OCI-LY3 (cell line): ENCODE measurements around the gene CRYBG1.

Experiments used
- H2AFZ ChIP-seq: fragments of 200-600, 300-600 bp; shearing (Covaris generic); 2 replicates; pipeline ENCODE4 v1.6.0; 2014; ENCODE audit warnings: antibody characterized with exemption, low read depth, low read length
- H3K27ac ChIP-seq: fragments of 200-600, 300-600 bp; sonication (generic); 2 replicates; pipeline ENCODE4 v1.5.1; 2014; ENCODE audit warnings: mild to moderate bottlenecking, low read length, moderate library complexity, mixed read lengths
- H3K27me3 ChIP-seq: fragments of 200-600, 300-600 bp; sonication (generic); 2 replicates; pipeline ENCODE4 v1.6.1; 2014; ENCODE audit warnings: low read depth, low read length, mixed read lengths
- H3K36me3 ChIP-seq: fragments of 200-600, 300-600 bp; sonication (generic); replicated peaks from 2 replicates; pipeline ENCODE3; 2014; ENCODE audit warnings: low read depth, low read length, mixed read lengths
- H3K4me1 ChIP-seq: fragments of 300-600, 200-600 bp; sonication (generic); 2 replicates; pipeline ENCODE4 v1.6.1; 2014; ENCODE audit warnings: low read length, mixed read lengths
- H3K4me2 ChIP-seq: fragments of 200-600, 300-600 bp; sonication (generic); 2 replicates; pipeline ENCODE4 v1.6.1; 2014; ENCODE audit warnings: low read length, mixed read lengths
- H3K4me3 ChIP-seq: fragments of 300-600, 200-600 bp; sonication (generic); 2 replicates; pipeline ENCODE4 v1.5.1; 2014; ENCODE audit warnings: antibody characterized with exemption, mild to moderate bottlenecking, low read length, moderate library complexity
- H3K79me2 ChIP-seq: fragments of 300-600, 200-600 bp; shearing (Covaris generic); 2 replicates; pipeline ENCODE4 v1.6.1; 2014; ENCODE audit warnings: mild to moderate bottlenecking, low read length, mixed read lengths
- H3K9ac ChIP-seq: fragments of 300-600, 200-600 bp; shearing (Covaris generic); 2 replicates; pipeline ENCODE4 v1.6.0; 2014; ENCODE audit warnings: mild to moderate bottlenecking, low read length, moderate library complexity
- H3K9me3 ChIP-seq: fragments of 200-600, 300-600 bp; shearing (Covaris generic); 2 replicates; pipeline ENCODE4 v1.6.1; 2014; ENCODE audit warnings: low read length, mixed read lengths; ENCODE audit not compliant: insufficient read depth
- H4K20me1 ChIP-seq: fragments of 200-600, 300-600 bp; sonication (generic); 2 replicates; pipeline ENCODE4 v1.6.1; 2016; ENCODE audit warnings: low read length, mixed read lengths; ENCODE audit not compliant: insufficient read depth
- EZH2phosphoT487 ChIP-seq: fragments of 200-600 bp; shearing (Covaris generic); IDR thresholded peaks from 2 replicates; pipeline ENCODE4 v1.6.1; 2018; ENCODE audit warnings: antibody characterized with exemption, mixed run types, low read depth
- TF ChIP-seq, protein P1 (sequence below): fragments of 200-600, 300-600 bp; sonication (generic); IDR thresholded peaks from 2 replicates; pipeline ENCODE4 v1.5.1; 2014; ENCODE audit warnings: antibody characterized with exemption, low read length, low read depth

CRYBG1 gene

DNA sequence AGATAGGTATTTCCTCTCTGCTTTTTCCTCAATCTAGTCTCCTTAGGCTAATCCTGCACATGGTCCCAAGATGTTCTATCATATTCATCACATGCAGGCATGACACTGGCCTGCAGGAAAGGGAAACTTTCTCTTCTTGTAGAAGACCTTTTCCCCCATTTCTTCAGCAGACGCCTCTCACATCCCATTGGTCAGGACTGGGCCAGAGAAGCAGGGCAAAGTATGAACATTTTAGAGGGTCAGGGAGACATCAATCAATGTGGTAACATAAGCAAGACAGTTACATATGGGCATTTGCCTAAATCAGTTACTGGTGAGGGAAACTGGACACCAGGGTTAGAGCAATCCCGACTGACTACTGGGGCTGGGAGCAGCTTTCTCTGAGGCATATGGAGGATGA lies 90.1 kb downstream of the CRYBG1 start:
- H2AFZ ChIP-seq = no peak overlapping the region
- H3K9me3 ChIP-seq = no peaks in the 10 kb centered on the region

DNA sequence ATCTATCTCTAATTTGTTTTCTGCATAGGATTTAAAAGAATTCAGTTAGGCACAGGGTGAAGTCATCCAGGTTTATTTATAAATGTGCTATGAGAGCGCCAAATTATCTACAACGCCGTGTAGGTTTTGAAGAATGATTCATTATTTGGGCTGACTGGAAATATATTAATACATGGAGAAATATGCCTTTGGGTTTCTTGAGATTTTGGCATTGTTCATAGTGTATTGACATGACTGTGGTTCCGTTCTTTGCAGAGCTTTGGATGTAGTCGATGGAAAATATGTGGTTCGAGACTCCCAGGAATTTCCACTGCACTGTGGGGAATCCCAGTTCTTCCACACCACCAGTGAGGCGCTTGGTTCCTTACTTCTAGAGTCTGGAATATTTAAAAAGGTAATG lies 90.9 kb downstream of the CRYBG1 start:
- H3K9me3 ChIP-seq = no peaks in the 10 kb centered on the region
- H3K79me2 ChIP-seq = no peaks in the 10 kb centered on the region
- H2AFZ ChIP-seq = no peak overlapping the region

More for the DNA sequence above, 90.1 kb downstream of the CRYBG1 start:
- peaks cover 13% of the 10 kb centered on the region for H3K4me1 ChIP-seq
- no peaks in the 10 kb centered on the region for H3K79me2 ChIP-seq
- no peaks in the 10 kb centered on the region for H3K27me3 ChIP-seq
- H3K4me3 ChIP-seq = no peak overlapping the region
- H3K36me3 ChIP-seq = no peaks in the 10 kb centered on the region
- H4K20me1 ChIP-seq = no peaks in the 10 kb centered on the region
- TF ChIP-seq, protein P1, sequence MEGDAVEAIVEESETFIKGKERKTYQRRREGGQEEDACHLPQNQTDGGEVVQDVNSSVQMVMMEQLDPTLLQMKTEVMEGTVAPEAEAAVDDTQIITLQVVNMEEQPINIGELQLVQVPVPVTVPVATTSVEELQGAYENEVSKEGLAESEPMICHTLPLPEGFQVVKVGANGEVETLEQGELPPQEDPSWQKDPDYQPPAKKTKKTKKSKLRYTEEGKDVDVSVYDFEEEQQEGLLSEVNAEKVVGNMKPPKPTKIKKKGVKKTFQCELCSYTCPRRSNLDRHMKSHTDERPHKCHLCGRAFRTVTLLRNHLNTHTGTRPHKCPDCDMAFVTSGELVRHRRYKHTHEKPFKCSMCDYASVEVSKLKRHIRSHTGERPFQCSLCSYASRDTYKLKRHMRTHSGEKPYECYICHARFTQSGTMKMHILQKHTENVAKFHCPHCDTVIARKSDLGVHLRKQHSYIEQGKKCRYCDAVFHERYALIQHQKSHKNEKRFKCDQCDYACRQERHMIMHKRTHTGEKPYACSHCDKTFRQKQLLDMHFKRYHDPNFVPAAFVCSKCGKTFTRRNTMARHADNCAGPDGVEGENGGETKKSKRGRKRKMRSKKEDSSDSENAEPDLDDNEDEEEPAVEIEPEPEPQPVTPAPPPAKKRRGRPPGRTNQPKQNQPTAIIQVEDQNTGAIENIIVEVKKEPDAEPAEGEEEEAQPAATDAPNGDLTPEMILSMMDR = no peak
- no peak for TF ChIP-seq EZH2phosphoT487
- no peak overlapping the region for H3K4me2 ChIP-seq
- H3K9ac ChIP-seq = no peak overlapping the region
- no peak overlapping the region for H3K27ac ChIP-seq

DNA sequence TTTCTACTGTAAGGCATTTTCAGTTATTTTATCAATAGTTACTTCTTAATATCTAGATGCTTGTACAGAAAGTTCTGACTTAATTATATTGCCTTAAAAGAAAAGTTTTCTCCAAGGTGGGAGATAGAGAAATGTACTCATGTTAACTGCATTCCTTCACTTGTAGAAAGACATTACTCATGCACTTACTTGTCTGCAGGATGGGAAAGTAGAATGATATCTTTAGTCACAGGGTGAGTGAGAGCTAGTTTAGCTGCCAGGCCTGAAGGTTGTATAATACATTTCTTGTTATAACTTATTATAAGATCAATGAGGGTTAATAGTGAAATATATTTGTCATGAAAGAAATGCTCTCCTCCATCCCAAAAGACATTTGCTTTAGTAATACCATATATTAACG lies 92.1 kb downstream of the CRYBG1 start:
- H3K9ac ChIP-seq = no peak overlapping the region
- no peak overlapping the region for H3K4me2 ChIP-seq
- peaks cover 9% of the 10 kb centered on the region for H3K4me1 ChIP-seq
- no peaks in the 10 kb centered on the region for H3K36me3 ChIP-seq
- TF ChIP-seq, protein P1 = no peak
- TF ChIP-seq EZH2phosphoT487 = no peak
- no peak overlapping the region for H2AFZ ChIP-seq
- H4K20me1 ChIP-seq = no peaks in the 10 kb centered on the region
- H3K79me2 ChIP-seq = no peaks in the 10 kb centered on the region
- H3K4me3 ChIP-seq = no peak overlapping the region
- no peak overlapping the region for H3K27ac ChIP-seq
- no peaks in the 10 kb centered on the region for H3K9me3 ChIP-seq
- no peaks in the 10 kb centered on the region for H3K27me3 ChIP-seq

More for the DNA sequence above, 90.9 kb downstream of the CRYBG1 start:
- no peak for TF ChIP-seq EZH2phosphoT487
- TF ChIP-seq, protein P1 = no peak
- H3K9ac ChIP-seq = no peak overlapping the region
- H3K36me3 ChIP-seq = no peaks in the 10 kb centered on the region
- H4K20me1 ChIP-seq = no peaks in the 10 kb centered on the region
- H3K27me3 ChIP-seq = no peaks in the 10 kb centered on the region
- peaks cover 10% of the 10 kb centered on the region for H3K4me1 ChIP-seq
- no peak overlapping the region for H3K27ac ChIP-seq
- H3K4me3 ChIP-seq = no peak overlapping the region
- H3K4me2 ChIP-seq = no peak overlapping the region

DNA sequence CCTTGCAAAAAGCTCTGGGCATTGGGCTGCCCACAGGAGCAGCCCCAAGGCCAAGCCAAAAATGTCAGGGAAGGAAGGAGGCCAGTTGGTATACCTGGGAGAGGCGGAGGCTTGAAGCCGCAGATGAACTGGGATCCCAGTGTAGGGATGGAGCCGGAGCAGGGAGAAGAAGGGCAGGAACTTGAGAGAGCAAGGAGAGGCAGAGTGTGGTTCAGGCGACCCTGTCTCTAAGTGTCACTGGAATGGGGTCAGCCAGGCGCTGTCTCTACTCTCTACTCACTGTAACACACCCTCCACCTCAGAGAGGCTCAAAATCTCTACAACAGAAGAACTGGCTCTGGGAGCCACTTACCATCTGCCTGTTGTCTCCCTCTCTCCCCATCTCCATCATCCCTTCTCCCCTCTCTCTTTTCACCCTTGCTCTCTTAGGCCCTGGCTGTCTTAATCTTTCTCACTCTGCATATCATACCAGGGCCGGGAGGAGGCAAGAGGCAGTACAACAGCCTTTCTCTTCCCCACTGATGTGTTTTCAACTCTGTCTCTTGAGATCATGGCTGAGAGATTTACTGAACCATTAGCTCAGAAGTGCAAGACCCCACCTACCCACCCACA lies 93.3 kb downstream of the CRYBG1 start:
- H2AFZ ChIP-seq = no peak overlapping the region

More for the DNA sequence above, 93.3 kb downstream of the CRYBG1 start:
- no peaks in the 10 kb centered on the region for H3K79me2 ChIP-seq
- H3K4me2 ChIP-seq = no peak overlapping the region
- no peaks in the 10 kb centered on the region for H3K9me3 ChIP-seq
- H3K4me1 ChIP-seq = no peaks in the 10 kb centered on the region
- H4K20me1 ChIP-seq = no peaks in the 10 kb centered on the region
- H3K36me3 ChIP-seq = no peaks in the 10 kb centered on the region
- no peak for TF ChIP-seq EZH2phosphoT487
- TF ChIP-seq, protein P1 = no peak
- H3K27ac ChIP-seq = no peak overlapping the region
- H3K27me3 ChIP-seq = no peaks in the 10 kb centered on the region
- H3K4me3 ChIP-seq = no peak overlapping the region
- H3K9ac ChIP-seq = no peak overlapping the region
